Dedifferentiated amniotic fluid mesenchymal stem cell (primary cell): ENCODE measurements around the gene AGBL4.

ENCODE experiments used
- DNase-seq: peaks from one replicate; pipeline ENCODE4 v3.0.0-alpha.2; 2016; ENCODE audit errors: extremely low spot score

Gene AGBL4

GRCh38 chr1:49694251-49694827 lies 329.4 kb downstream of the AGBL4 start:
- no peak for DNase-seq

- no peak for DNase-seq
Observed at GRCh38 chr1:49686107-49686506, 337.6 kb downstream of the AGBL4 start.

- no peak for DNase-seq
Observed at GRCh38 chr1:49677706-49678105, 346.0 kb downstream of the AGBL4 start.

- no peak for DNase-seq
Observed at GRCh38 chr1:49651136-49651535, 372.6 kb downstream of the AGBL4 start.

- DNase-seq, result no peak
Observed at GRCh38 chr1:49630156-49630555, 393.6 kb downstream of the AGBL4 start.

- no peak for DNase-seq
Observed at GRCh38 chr1:49627781-49628180, 396.0 kb downstream of the AGBL4 start.

GRCh38 chr1:49626472-49626871 lies 397.3 kb downstream of the AGBL4 start:
- DNase-seq, result no peak

- no peak for DNase-seq
Observed at GRCh38 chr1:49622877-49623276, 400.9 kb downstream of the AGBL4 start.

GRCh38 chr1:49606082-49606481 lies 417.7 kb downstream of the AGBL4 start:
- DNase-seq, result no peak

GRCh38 chr1:49597436-49597835 lies 426.3 kb downstream of the AGBL4 start:
- DNase-seq, result no peak

GRCh38 chr1:49576327-49576901 lies 447.3 kb downstream of the AGBL4 start:
- DNase-seq, result no peak

GRCh38 chr1:49556676-49557234 lies 467.0 kb downstream of the AGBL4 start:
- no peak for DNase-seq

- no peak for DNase-seq
Observed at GRCh38 chr1:49552101-49552500, 471.7 kb downstream of the AGBL4 start.

GRCh38 chr1:49544615-49545014 lies 479.1 kb downstream of the AGBL4 start:
- no peak for DNase-seq

GRCh38 chr1:49541096-49541752 lies 482.5 kb downstream of the AGBL4 start:
- no peak for DNase-seq

GRCh38 chr1:49527606-49528305 lies 496.0 kb downstream of the AGBL4 start:
- no peak for DNase-seq

- DNase-seq, result no peak
Observed at GRCh38 chr1:49526672-49527071, 497.1 kb downstream of the AGBL4 start.

- no peak for DNase-seq
Observed at GRCh38 chr1:49523764-49524163, 500.0 kb downstream of the AGBL4 start.

- DNase-seq, result no peak
Observed at GRCh38 chr1:49466961-49467360, 556.8 kb downstream of the AGBL4 start.

- no peak for DNase-seq
Observed at GRCh38 chr1:49465486-49466185, 558.1 kb downstream of the AGBL4 start.

- no peak for DNase-seq
Observed at GRCh38 chr1:49448200-49448599, 575.6 kb downstream of the AGBL4 start.

- no peak for DNase-seq
Observed at GRCh38 chr1:49436865-49437264, 586.9 kb downstream of the AGBL4 start.
